ENCODE results near the gene FILIP1L.

DNA sequence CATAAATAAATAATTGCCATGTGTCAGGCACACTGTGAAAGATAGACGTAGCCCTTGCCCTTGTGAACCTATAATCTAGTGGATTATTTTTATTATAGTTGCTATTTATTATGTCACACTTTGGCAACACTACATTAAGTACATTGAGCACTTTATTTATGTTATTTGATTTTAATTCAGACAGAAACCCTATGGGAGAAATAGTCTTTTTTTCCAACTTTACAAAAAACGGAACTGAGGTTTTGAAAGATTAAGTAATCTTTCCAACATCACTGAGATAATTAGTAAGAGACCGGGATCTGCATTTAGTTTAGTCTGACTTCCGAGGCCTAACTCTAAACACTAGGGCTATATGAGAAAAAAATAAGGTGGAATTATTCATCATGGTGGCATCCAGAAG is 2.8 kb upstream of the FILIP1L start:
- TF ChIP-seq, protein P1, sequence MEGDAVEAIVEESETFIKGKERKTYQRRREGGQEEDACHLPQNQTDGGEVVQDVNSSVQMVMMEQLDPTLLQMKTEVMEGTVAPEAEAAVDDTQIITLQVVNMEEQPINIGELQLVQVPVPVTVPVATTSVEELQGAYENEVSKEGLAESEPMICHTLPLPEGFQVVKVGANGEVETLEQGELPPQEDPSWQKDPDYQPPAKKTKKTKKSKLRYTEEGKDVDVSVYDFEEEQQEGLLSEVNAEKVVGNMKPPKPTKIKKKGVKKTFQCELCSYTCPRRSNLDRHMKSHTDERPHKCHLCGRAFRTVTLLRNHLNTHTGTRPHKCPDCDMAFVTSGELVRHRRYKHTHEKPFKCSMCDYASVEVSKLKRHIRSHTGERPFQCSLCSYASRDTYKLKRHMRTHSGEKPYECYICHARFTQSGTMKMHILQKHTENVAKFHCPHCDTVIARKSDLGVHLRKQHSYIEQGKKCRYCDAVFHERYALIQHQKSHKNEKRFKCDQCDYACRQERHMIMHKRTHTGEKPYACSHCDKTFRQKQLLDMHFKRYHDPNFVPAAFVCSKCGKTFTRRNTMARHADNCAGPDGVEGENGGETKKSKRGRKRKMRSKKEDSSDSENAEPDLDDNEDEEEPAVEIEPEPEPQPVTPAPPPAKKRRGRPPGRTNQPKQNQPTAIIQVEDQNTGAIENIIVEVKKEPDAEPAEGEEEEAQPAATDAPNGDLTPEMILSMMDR (IDR thresholded peaks at IDR 0.05; ENCODE audit: insufficient read depth, low read length, poor library complexity, severe bottlenecking) = no peak
- TF ChIP-seq EZH2phosphoT487 (conservative IDR thresholded peaks at IDR 0.05; ENCODE audit: low read length) = no peak
